RWPE1 (cell line): ENCODE results near the gene CLIC1.
A peak's percentile ranks its signal among the peaks of the same experiment; 100 is the strongest.

ENCODE experiments used
- CTCF ChIA-PET: fragments of 350-600 bp; sonication (Branson Sonifier 250); formaldehyde crosslinking; extraction: SDS; loops from one replicate; lab custom pipeline; 2021; lab: Yijun Ruan, JAX
- POLR2A ChIA-PET: fragments of 400-600 bp; formaldehyde crosslinking; extraction: SDS; loops from one replicate; lab custom pipeline; 2020; ENCODE audit warnings: antibody characterized with exemption; ENCODE audit not compliant: low non-redundant PET; lab: Yijun Ruan, JAX
- DNase-seq: peaks from one replicate; pipeline ENCODE4 v3.0.0; 2012; ENCODE audit warnings: low spot score
- H3K27ac ChIP-seq: fragments of 450-650 bp; 2 replicates; pipeline ENCODE4 v1.5.1; 2017
- CTCF ChIP-seq: fragments of 450-650 bp; conservative IDR thresholded peaks from 2 replicates; pipeline ENCODE4 v1.5.1; 2017; ENCODE audit warnings: low read depth, mild to moderate bottlenecking

CLIC1 gene

GRCh38 chr6:31693535-31693934 is 42.8 kb downstream of the CLIC1 start:
- TF ChIP-seq CTCF: no peak
- ChIA-PET POLR2A (interaction anchor here (0.6 kb wide), 1 partner anchor 58 kb away, joined by 3 read pairs; no protein-coding TSS in a partner anchor), CTCF (interaction anchor here (0.6 to 1.0 kb wide), 4 partner anchors 36 to 177 kb away, joined by 3 to 5 read pairs (median 3); no protein-coding TSS in a partner anchor)
- peak overlapping the region; percentile 2; the same call in 1 of the 2 replicates for H3K27ac ChIP-seq
- no peak for DNase-seq

- DNase-seq: no peak
- no peak for TF ChIP-seq CTCF
- ChIA-PET CTCF (interaction anchor here (0.6 to 1.0 kb wide), 6 partner anchors 10 to 287 kb away, joined by 3 to 4 read pairs (median 3); partner anchors contain the start of gene ABHD16A), POLR2A (no interaction called here)
- H3K27ac ChIP-seq: peak overlapping the region; percentile 2; the same call in 1 of the 2 replicates
Observed at GRCh38 chr6:31692886-31693285, 43.4 kb downstream of the CLIC1 start.

GRCh38 chr6:31692353-31692752 is 44.0 kb downstream of the CLIC1 start:
- no peak overlapping the region for H3K27ac ChIP-seq
- DNase-seq: no peak
- CTCF ChIA-PET: interaction anchor here (0.6 to 1.0 kb wide), 5 partner anchors 10 to 287 kb away, joined by 3 to 4 read pairs (median 3); partner anchors contain the start of gene ABHD16A
- TF ChIP-seq CTCF: no peak
- POLR2A ChIA-PET: no interaction called here

- no peak for TF ChIP-seq CTCF
- ChIA-PET CTCF (interaction anchor here (0.6 to 1.0 kb wide), 3 partner anchors 30 to 273 kb away, joined by 3 to 5 read pairs (median 4); partner anchors contain the start of gene LY6G6C), POLR2A (no interaction called here)
- H3K27ac ChIP-seq: 0 out of 2 replicates have a peak overlapping the region, but pooled peaks have one; percentile 17
- no peak for DNase-seq
Observed at GRCh38 chr6:31691564-31692108, 44.7 kb downstream of the CLIC1 start.

- ChIA-PET POLR2A (no interaction called here), CTCF (interaction anchor here (0.6 to 1.0 kb wide), 4 partner anchors 31 to 273 kb away, joined by 4 to 5 read pairs (median 4); partner anchors contain the start of gene LY6G6C)
- no peak for DNase-seq
- TF ChIP-seq CTCF: no peak
- peak overlapping the region; percentile 52 for H3K27ac ChIP-seq
Observed at GRCh38 chr6:31691078-31691463, 45.3 kb downstream of the CLIC1 start.

- TF ChIP-seq CTCF: no peak
- POLR2A ChIA-PET: no interaction called here
- CTCF ChIA-PET: interaction anchor here (0.6 to 1.0 kb wide), 5 partner anchors 11 to 192 kb away, joined by 3 to 5 read pairs (median 4); partner anchors contain the start of gene LY6G6C
- H3K27ac ChIP-seq: peak overlapping the region; percentile 52
- no peak for DNase-seq
Observed at GRCh38 chr6:31690231-31691077, 45.9 kb downstream of the CLIC1 start.
